ENCODE results near the gene NPAS3. TPM values are rescaled to one million over a fixed set of nuclear protein-coding genes. Genes with fewer than 3 reads are reported as not detected.

The NPAS3 gene
- total RNA-seq, 1 experiment from 2014 or later, result not detected

- TF ChIP-seq YY1 (IDR thresholded peaks at IDR 0.05; ENCODE audit: extremely low read depth, insufficient replicate concordance, low read depth, low read length) (no peak), POLR2A (IDR thresholded peaks at IDR 0.05; ENCODE audit: borderline replicate concordance, extremely low read depth, insufficient read depth, insufficient read length) (no peak), CEBPB (IDR thresholded peaks at IDR 0.05; ENCODE audit: low read depth) (no peak), POLR2AphosphoS5 (IDR thresholded peaks at IDR 0.05; ENCODE audit: low read depth, low read length) (no peak), EGR1 (IDR thresholded peaks at IDR 0.05; ENCODE audit: low read depth) (no peak), FOSL1 (IDR thresholded peaks at IDR 0.05; ENCODE audit: low read depth) (no peak), EZH2 (IDR thresholded peaks at IDR 0.05) (no peak), TCF7L2 (IDR thresholded peaks at IDR 0.05; ENCODE audit: borderline replicate concordance, extremely low read depth, insufficient read depth, insufficient read length) (no peak), ZFX (IDR thresholded peaks at IDR 0.05) (no peak)
- TF ChIP-seq, protein P1, sequence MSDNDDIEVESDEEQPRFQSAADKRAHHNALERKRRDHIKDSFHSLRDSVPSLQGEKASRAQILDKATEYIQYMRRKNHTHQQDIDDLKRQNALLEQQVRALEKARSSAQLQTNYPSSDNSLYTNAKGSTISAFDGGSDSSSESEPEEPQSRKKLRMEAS (IDR thresholded peaks at IDR 0.05), result no peak
- TF ChIP-seq, protein P2, sequence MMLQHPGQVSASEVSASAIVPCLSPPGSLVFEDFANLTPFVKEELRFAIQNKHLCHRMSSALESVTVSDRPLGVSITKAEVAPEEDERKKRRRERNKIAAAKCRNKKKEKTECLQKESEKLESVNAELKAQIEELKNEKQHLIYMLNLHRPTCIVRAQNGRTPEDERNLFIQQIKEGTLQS (IDR thresholded peaks at IDR 0.05), result no peak
- H3K4me1 ChIP-seq (ENCODE audit: control insufficient read depth in 1 of 2, insufficient read depth in 2 of 2, low read length in 2 of 2), result no peaks in the 10 kb centered on the region
- no peaks in the 10 kb centered on the region for H3K79me2 ChIP-seq (ENCODE audit: insufficient read depth, low read length)
- no peak overlapping the region for H3K4me3 ChIP-seq (replicated peaks in 1 of 2; ENCODE audit: low read depth in 1 of 2, low read length in 2 of 2)
- ChIA-PET RAD21 (ENCODE audit: low non-redundant PET in 1 of 2, low total read pairs in 2 of 2, uncharacterized antibody in 2 of 2, unreplicated experiment in 2 of 2) (no interaction called here), POLR2A (no interaction called here), CTCF (no interaction called here)
- intact Hi-C loops (cut with micrococcal nuclease), result no loop called here
- H3K27me3 ChIP-seq (ENCODE audit: insufficient read depth, low read length), result peaks cover 11% of the 10 kb centered on the region
- H3K9me2 ChIP-seq (ENCODE audit: insufficient read depth), result no peaks in the 10 kb centered on the region
- H3K9me3 ChIP-seq (ENCODE audit: control insufficient read depth in 1 of 2, insufficient read depth in 1 of 2, low read depth in 1 of 2, low read length in 2 of 2), result no peaks in the 10 kb centered on the region
- H3K4me2 ChIP-seq (ENCODE audit: low read length), result no peak overlapping the region
- H3K9ac ChIP-seq (ENCODE audit: low read length), result no peak overlapping the region
- no peaks in the 10 kb centered on the region for H3K36me3 ChIP-seq (ENCODE audit: control insufficient read depth in 1 of 2, insufficient read depth in 2 of 2, low read length in 2 of 2)
- H2AFZ ChIP-seq (ENCODE audit: low read depth, low read length, poor library complexity, severe bottlenecking), result no peak overlapping the region
- no TSS peak for BruUV-seq (replicated peaks)
- H4K20me1 ChIP-seq (ENCODE audit: insufficient read depth), result no peaks in the 10 kb centered on the region
- DNase-seq (ENCODE audit: low read depth, low spot score) (no peak), ATAC-seq (no peak)
- no peak overlapping the region for H3K27ac ChIP-seq (ENCODE audit: low read depth, low read length)
These were observed 871.6 kb downstream of the NPAS3 start for GRCh38 chr14:33810308-33810707.

DNA sequence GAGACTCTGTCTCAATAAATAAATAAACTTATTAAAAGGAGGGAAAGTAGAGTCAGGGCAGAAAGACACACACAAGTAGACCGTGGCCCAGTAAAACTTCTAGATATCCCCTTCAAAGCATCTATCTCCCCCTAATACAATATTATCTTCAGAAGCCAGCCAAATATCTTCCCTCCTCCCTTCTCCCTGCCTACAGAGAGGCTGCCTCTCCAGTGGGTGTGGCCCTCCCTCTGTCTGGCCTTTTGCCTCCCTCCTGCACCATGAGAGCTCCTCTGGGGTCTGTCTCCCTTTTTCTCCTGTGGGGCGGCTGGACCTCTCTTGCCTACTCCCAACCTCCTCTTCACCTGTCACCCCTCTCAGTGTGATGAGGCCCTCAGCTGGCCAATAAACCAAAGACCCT is 873.0 kb downstream of the NPAS3 start:
- BruUV-seq (replicated peaks), result no TSS peak
- H3K36me3 ChIP-seq (ENCODE audit: control insufficient read depth in 1 of 2, insufficient read depth in 2 of 2, low read length in 2 of 2), result no peaks in the 10 kb centered on the region
- no peaks in the 10 kb centered on the region for H3K4me1 ChIP-seq (ENCODE audit: control insufficient read depth in 1 of 2, insufficient read depth in 2 of 2, low read length in 2 of 2)
- H3K27ac ChIP-seq (ENCODE audit: low read depth, low read length), result no peak overlapping the region
- H3K9me3 ChIP-seq (ENCODE audit: control insufficient read depth in 1 of 2, insufficient read depth in 1 of 2, low read depth in 1 of 2, low read length in 2 of 2), result no peaks in the 10 kb centered on the region
- no peak overlapping the region for H3K4me3 ChIP-seq (replicated peaks in 1 of 2; ENCODE audit: low read depth in 1 of 2, low read length in 2 of 2)
- H4K20me1 ChIP-seq (ENCODE audit: insufficient read depth), result no peaks in the 10 kb centered on the region
- peaks cover 22% of the 10 kb centered on the region for H3K27me3 ChIP-seq (ENCODE audit: insufficient read depth, low read length)
- ATAC-seq (no peak), DNase-seq (ENCODE audit: low read depth, low spot score) (no peak)
- POLR2A ChIA-PET, result no interaction called here
- CTCF ChIA-PET, result no interaction called here
- RAD21 ChIA-PET (ENCODE audit: low non-redundant PET in 1 of 2, low total read pairs in 2 of 2, uncharacterized antibody in 2 of 2, unreplicated experiment in 2 of 2), result no interaction called here
- no peak overlapping the region for H2AFZ ChIP-seq (ENCODE audit: low read depth, low read length, poor library complexity, severe bottlenecking)
- no peak overlapping the region for H3K9ac ChIP-seq (ENCODE audit: low read length)
- TF ChIP-seq, protein P1 (IDR thresholded peaks at IDR 0.05), result no peak
- TF ChIP-seq, protein P2 (IDR thresholded peaks at IDR 0.05), result no peak
- TF ChIP-seq CBX3 (IDR thresholded peaks at IDR 0.05; ENCODE audit: low read depth), result no peak
- TF ChIP-seq POLR2A (IDR thresholded peaks at IDR 0.05; ENCODE audit: borderline replicate concordance, extremely low read depth, insufficient read depth, insufficient read length), result no peak
- H3K4me2 ChIP-seq (ENCODE audit: low read length), result no peak overlapping the region
- H3K79me2 ChIP-seq (ENCODE audit: insufficient read depth, low read length), result no peaks in the 10 kb centered on the region
- intact Hi-C loops (cut with micrococcal nuclease), result no loop called here
- no peaks in the 10 kb centered on the region for H3K9me2 ChIP-seq (ENCODE audit: insufficient read depth)
